Neural cell (in vitro differentiated cells): ENCODE data around the gene MGME1.

ENCODE experiments used
- CTCF ChIP-seq: fragments of 450-650 bp; IDR thresholded peaks from 2 replicates; pipeline ENCODE4 v1.5.1; 2014; ENCODE audit warnings: antibody characterized with exemption, mild to moderate bottlenecking, moderate library complexity; ENCODE audit not compliant: poor library complexity, severe bottlenecking
- EZH2 ChIP-seq: fragments of 200-600, 300-800 bp; shearing (Covaris generic), sonication (generic); IDR thresholded peaks from 2 replicates; pipeline ENCODE4 v1.6.1; 2014; ENCODE audit warnings: antibody characterized with exemption, low read length, borderline replicate concordance, mild to moderate bottlenecking; ENCODE audit not compliant: insufficient read depth, poor library complexity, severe bottlenecking
- REST ChIP-seq: IDR thresholded peaks from 2 replicates; pipeline ENCODE4 v1.6.1; 2012; ENCODE audit warnings: borderline replicate concordance

- no peak for TF ChIP-seq CTCF
- TF ChIP-seq REST, result no peak
- TF ChIP-seq EZH2, result no peak
Measured at GRCh38 chr20:18031888-18032509, 63.2 kb downstream of the MGME1 start.
